PC-9 (cell line): ENCODE results near the gene ERN1. TPM values are rescaled to one million over a fixed set of nuclear protein-coding genes. Genes with fewer than 3 reads are reported as not detected.
A peak's percentile ranks its signal among the peaks of the same experiment; 100 is the strongest.

Source experiments
- BruUV-seq: library from RNA; stranded (reverse); fragments of 400-500 nt; replicated peaks from 2 replicates; lab custom pipeline; 2021; lab: Mats Ljungman, UMichigan
- CTCF ChIA-PET: fragments of 300-600 bp; sonication (Branson Sonifier 250); formaldehyde crosslinking; loops from one replicate; lab custom pipeline; 2022; ENCODE audit warnings: antibody characterized with exemption; lab: Charles Lee
- POLR2A ChIA-PET: fragments of 300-600 bp; sonication (Branson Sonifier 250); formaldehyde crosslinking; loops from one replicate; lab custom pipeline; 2022; ENCODE audit warnings: antibody characterized with exemption; ENCODE audit not compliant: unreplicated experiment; lab: Charles Lee
- DNase-seq, 2 experiments: peaks; one replicate each; pipeline versions ENCODE4 v3.0.0 to v3.0.0-alpha.2; 2015 to 2022; ENCODE audit warnings: mixed read lengths in 1 of 2
- H2AFZ ChIP-seq: fragments of 200-600 bp; sonication (generic); 2 replicates; pipeline ENCODE4 v1.8.1; 2017; ENCODE audit warnings: antibody characterized with exemption
- H3F3A ChIP-seq: fragments of 200-600 bp; sonication (generic); 2 replicates; pipeline ENCODE4 v1.8.1; 2017; ENCODE audit warnings: antibody characterized with exemption, mild to moderate bottlenecking, low read depth; ENCODE audit not compliant: insufficient read depth
- H3K27ac ChIP-seq: fragments of 200-600 bp; sonication (generic); 2 replicates; pipeline ENCODE4 v1.6.1; 2016; ENCODE audit warnings: mixed run types
- H3K27me3 ChIP-seq: fragments of 200-600 bp; sonication (generic); 2 replicates; pipeline ENCODE4 v1.6.1; 2016; ENCODE audit warnings: low read depth, mixed run types; ENCODE audit not compliant: insufficient read depth
- H3K36me3 ChIP-seq: fragments of 200-600 bp; sonication (generic); 2 replicates; pipeline ENCODE4 v1.6.1; 2016; ENCODE audit warnings: low read depth, mixed run types
- H3K4me1 ChIP-seq: fragments of 200-600 bp; sonication (generic); replicated peaks from 2 replicates; pipeline ENCODE4 v1.6.1; 2016; ENCODE audit warnings: mixed run types; ENCODE audit not compliant: insufficient read depth
- H3K4me2 ChIP-seq: fragments of 200-600 bp; sonication (generic); 2 replicates; pipeline ENCODE4 v1.6.1; 2017; ENCODE audit warnings: mixed run types
- H3K4me3 ChIP-seq: fragments of 200-600 bp; sonication (generic); 2 replicates; pipeline ENCODE4 v1.6.1; 2016; ENCODE audit warnings: mixed run types
- H3K79me2 ChIP-seq: fragments of 200-600 bp; sonication (generic); 2 replicates; pipeline ENCODE4 v1.6.1; 2017; ENCODE audit warnings: low read depth, mixed run types
- H3K9me2 ChIP-seq: fragments of 200-600 bp; sonication (generic); 2 replicates; pipeline ENCODE4 v1.8.1; 2017; ENCODE audit warnings: mild to moderate bottlenecking; ENCODE audit not compliant: insufficient read depth
- H3K9me3 ChIP-seq: fragments of 200-600 bp; sonication (generic); 2 replicates; pipeline ENCODE4 v1.8.1; 2016; ENCODE audit warnings: low read depth; ENCODE audit not compliant: insufficient read depth
- H4K20me1 ChIP-seq: fragments of 200-600 bp; sonication (generic); 2 replicates; pipeline ENCODE4 v1.8.1; 2017; ENCODE audit not compliant: insufficient read depth
- CTCF ChIP-seq: fragments of 200-600 bp; sonication (generic); conservative IDR thresholded peaks from 2 replicates; pipeline ENCODE4 v1.6.1; 2017; ENCODE audit warnings: mixed run types, antibody characterized with exemption, mild to moderate bottlenecking, moderate library complexity
- EZH2 ChIP-seq: fragments of 200-600 bp; sonication (generic); IDR thresholded peaks from 2 replicates; pipeline ENCODE4 v1.8.0; 2017; ENCODE audit warnings: antibody characterized with exemption, low read depth
- intact Hi-C: fragments of 100-400 bp; cut with micrococcal nuclease; formaldehyde crosslinking; loops from one replicate; pipeline ENCODE4 v1.10.0; 2022; ENCODE audit not compliant: unreplicated experiment
- total RNA-seq: library from RNA; stranded (reverse); gene quantifications from 2 replicates; pipeline ENCODE4 v1.2.3, GENCODE V29; 2021

The ERN1 gene
- total RNA-seq, 1 experiment from 2014 or later = 9.2 TPM

- 0 out of 2 replicates have a peak overlapping the region, but pooled peaks have one; percentile 11 for H3K27ac ChIP-seq
- H3K9me3 ChIP-seq = no peaks in the 10 kb centered on the region; the same call in 1 of the 2 replicates
- peak overlapping the region; percentile 59; the same call in 1 of the 2 replicates for H3K4me2 ChIP-seq
- H3F3A ChIP-seq = peaks cover 31% of the 10 kb centered on the region
- ChIA-PET POLR2A (interaction anchor here (0.6 to 0.8 kb wide), 2 partner anchors 104 to 238 kb away, joined by 4 to 7 read pairs; no protein-coding TSS in a partner anchor), CTCF (interaction anchor here (0.6 kb wide), 2 partner anchors 87 to 256 kb away, joined by 3 to 15 read pairs; no protein-coding TSS in a partner anchor)
- H3K27me3 ChIP-seq = no peaks in the 10 kb centered on the region
- DNase-seq = no peak
- BruUV-seq = no TSS peak
- TF ChIP-seq CTCF = no peak
- no peak overlapping the region for H3K4me3 ChIP-seq
- intact Hi-C loops = no loop called here
- H3K79me2 ChIP-seq = no peaks in the 10 kb centered on the region
- H3K36me3 ChIP-seq = no peaks in the 10 kb centered on the region
- no peak overlapping the region for H2AFZ ChIP-seq
- H3K9me2 ChIP-seq = no peaks in the 10 kb centered on the region
- H3K4me1 ChIP-seq = peaks cover 63% of the 10 kb centered on the region
- H4K20me1 ChIP-seq = no peaks in the 10 kb centered on the region
Observed at GRCh38 chr17:64006361-64007088, 123.4 kb downstream of the ERN1 start.

GRCh38 chr17:64005734-64006167 lies 124.2 kb downstream of the ERN1 start:
- no peak overlapping the region for H3K4me3 ChIP-seq
- H2AFZ ChIP-seq = no peak overlapping the region
- H3K27ac ChIP-seq = 0 out of 2 replicates have a peak overlapping the region, but pooled peaks have one; percentile 11
- DNase-seq = peak; percentile 66 to 72
- H3K4me1 ChIP-seq = peaks cover 65% of the 10 kb centered on the region
- H3K9me3 ChIP-seq = no peaks in the 10 kb centered on the region; the same call in 1 of the 2 replicates
- BruUV-seq = no TSS peak
- no peaks in the 10 kb centered on the region for H3K9me2 ChIP-seq
- intact Hi-C loops = no loop called here
- no peaks in the 10 kb centered on the region for H3K79me2 ChIP-seq
- H3F3A ChIP-seq = peaks cover 31% of the 10 kb centered on the region
- ChIA-PET CTCF (interaction anchor here (0.6 to 1.2 kb wide), 2 partner anchors 13 to 20 kb away, joined by 3 to 13 read pairs; no protein-coding TSS in a partner anchor), POLR2A (interaction anchor here (0.6 to 0.8 kb wide), 2 partner anchors 103 to 238 kb away, joined by 4 to 7 read pairs; no protein-coding TSS in a partner anchor)
- H3K36me3 ChIP-seq = no peaks in the 10 kb centered on the region
- peak overlapping the region; percentile 59 for H3K4me2 ChIP-seq
- no peaks in the 10 kb centered on the region for H4K20me1 ChIP-seq
- no peaks in the 10 kb centered on the region for H3K27me3 ChIP-seq
- no peak for TF ChIP-seq CTCF
- TF ChIP-seq EZH2 = no peak

- H3K79me2 ChIP-seq = no peaks in the 10 kb centered on the region
- peaks cover 61% of the 10 kb centered on the region for H3K4me1 ChIP-seq
- no TSS peak for BruUV-seq
- no peaks in the 10 kb centered on the region; the same call in 1 of the 2 replicates for H3K9me3 ChIP-seq
- intact Hi-C loops = no loop called here
- TF ChIP-seq CTCF (no peak), EZH2 (no peak)
- POLR2A ChIA-PET = interaction anchor here (0.8 kb wide), 1 partner anchor 237 kb away, joined by 4 read pairs; no protein-coding TSS in a partner anchor
- 0 out of 2 replicates have a peak overlapping the region, but pooled peaks have one; percentile 11 for H3K27ac ChIP-seq
- H2AFZ ChIP-seq = no peak overlapping the region
- no peaks in the 10 kb centered on the region for H3K27me3 ChIP-seq
- CTCF ChIA-PET = interaction anchor here (0.6 to 1.2 kb wide), 2 partner anchors 13 to 20 kb away, joined by 3 to 13 read pairs; no protein-coding TSS in a partner anchor
- H3F3A ChIP-seq = peaks cover 24% of the 10 kb centered on the region
- no peaks in the 10 kb centered on the region for H3K9me2 ChIP-seq
- no peaks in the 10 kb centered on the region for H4K20me1 ChIP-seq
- no peaks in the 10 kb centered on the region for H3K36me3 ChIP-seq
- H3K4me3 ChIP-seq = no peak overlapping the region
- peak overlapping the region; percentile 59 for H3K4me2 ChIP-seq
- no peak for DNase-seq
Observed at GRCh38 chr17:64004903-64005733, 124.8 kb downstream of the ERN1 start.
